ENCODE data around the gene ATAT1. TPM values are rescaled to one million over a fixed set of nuclear protein-coding genes. Genes with fewer than 3 reads are reported as not detected.

Gene ATAT1
- total and polyA plus RNA-seq, 2 of the 13 experiments (the other 11 are each of a cell fraction or from before 2014, with no cell fraction given), result 9.2 to 23.6 TPM

GRCh38 chr6:30616811-30617564 lies 9.7 kb upstream of the ATAT1 start, which contains the start of gene PPP1R10 (continued):
- no peak for TF ChIP-seq NFIB (CRISPR knock-in tag; IDR thresholded peaks at IDR 0.05; ENCODE audit: borderline replicate concordance)
- TF ChIP-seq MAZ (IDR thresholded peaks at IDR 0.05; ENCODE audit: borderline replicate concordance, low read depth, low read length), result no peak; the same call in 1 of the 2 replicates
- TF ChIP-seq MAZ (CRISPR knock-in tag; IDR thresholded peaks at IDR 0.05; ENCODE audit: low read depth), result peak; percentile 65; the same call in 1 of the 2 replicates
- TF ChIP-seq TEAD2 (CRISPR knock-in tag; IDR thresholded peaks at IDR 0.05), result peak; percentile 37; the same call in 1 of the 2 replicates
- peak; percentile 86; the same call in 1 of the 2 replicates for TF ChIP-seq NFAT5 (CRISPR knock-in tag; IDR thresholded peaks at IDR 0.05)
- no peak; the same call in 1 of the 2 replicates for TF ChIP-seq PAF1 (CRISPR knock-in tag; IDR thresholded peaks at IDR 0.05)
- no peak for TF ChIP-seq KDM3A (CRISPR knock-in tag; IDR thresholded peaks at IDR 0.05; ENCODE audit: low read depth)
- no peak for TF ChIP-seq RARG (CRISPR knock-in tag; IDR thresholded peaks at IDR 0.05; ENCODE audit: low read depth)
- no peak for TF ChIP-seq CTCF (CRISPR knock-in tag; IDR thresholded peaks at IDR 0.05)
- TF ChIP-seq RBM39 (IDR thresholded peaks at IDR 0.05; ENCODE audit: low read depth, low read length, poor library complexity, severe bottlenecking), result peak; percentile 97
- no peak for TF ChIP-seq RNF2 (conservative IDR thresholded peaks at IDR 0.05; ENCODE audit: low read depth)
- no peak for TF ChIP-seq ZNF280B (CRISPR knock-in tag; IDR thresholded peaks at IDR 0.05; ENCODE audit: borderline replicate concordance)
- no peak; the same call in 1 of the 2 replicates for TF ChIP-seq MIER2 (CRISPR knock-in tag; IDR thresholded peaks at IDR 0.05)
- TF ChIP-seq GATA4 (IDR thresholded peaks at IDR 0.05; ENCODE audit: borderline replicate concordance, low read depth), result peak; percentile 83; the same call in 1 of the 2 replicates
- peak; percentile 31; the same call in 1 of the 2 replicates for TF ChIP-seq ZNF264 (CRISPR knock-in tag; IDR thresholded peaks at IDR 0.05)
- no peak for TF ChIP-seq DNMT1 (CRISPR knock-in tag; IDR thresholded peaks at IDR 0.05)
- 0 out of 2 replicates have a peak, but pooled peaks have one; percentile 18 for TF ChIP-seq GTF3A (CRISPR knock-in tag; conservative IDR thresholded peaks at IDR 0.05)
- no peak; the same call in 1 of the 2 replicates for TF ChIP-seq JUND (CRISPR knock-in tag; IDR thresholded peaks at IDR 0.05)
- TF ChIP-seq ZNF513 (CRISPR knock-in tag; conservative IDR thresholded peaks at IDR 0.05), result 0 out of 2 replicates have a peak, but pooled peaks have one; percentile 83
